ENCODE data around the gene SPHK2.
A peak's percentile ranks its signal among the peaks of the same experiment; 100 is the strongest.

The SPHK2 gene

DNA sequence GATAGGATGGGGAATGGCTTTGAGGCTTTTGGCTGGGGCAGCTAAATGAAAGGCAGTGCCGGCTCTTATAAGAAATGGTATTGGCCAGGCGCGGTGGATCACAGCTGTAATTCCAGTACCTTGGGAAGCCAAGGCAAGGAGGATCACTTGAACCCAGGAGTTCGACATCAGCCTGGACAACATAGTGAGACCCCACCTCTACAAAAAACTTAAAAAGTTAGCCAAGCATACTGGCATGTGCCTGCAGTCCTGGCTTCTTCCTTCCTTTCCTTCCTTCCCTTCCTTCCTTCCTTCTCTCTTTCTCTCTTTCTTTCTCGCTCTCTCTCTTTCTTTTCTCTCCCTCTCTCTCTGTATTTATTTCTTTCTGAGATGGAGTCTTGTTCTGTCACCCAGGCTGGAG is 23.6 kb downstream of the SPHK2 start:
- no peak for DNase-seq (ENCODE audit: low read depth in 1 of 2, low spot score in 1 of 2)
- Histone ChIP-seq H3K27ac (replicated peaks) (no peak overlapping the region), H3K27me3 (ENCODE audit: insufficient read depth, poor library complexity, severe bottlenecking) (no peaks in the 10 kb centered on the region), H3K4me3 (replicated peaks; ENCODE audit: insufficient read depth, low read length) (no peak overlapping the region)
- TF ChIP-seq, protein P1, sequence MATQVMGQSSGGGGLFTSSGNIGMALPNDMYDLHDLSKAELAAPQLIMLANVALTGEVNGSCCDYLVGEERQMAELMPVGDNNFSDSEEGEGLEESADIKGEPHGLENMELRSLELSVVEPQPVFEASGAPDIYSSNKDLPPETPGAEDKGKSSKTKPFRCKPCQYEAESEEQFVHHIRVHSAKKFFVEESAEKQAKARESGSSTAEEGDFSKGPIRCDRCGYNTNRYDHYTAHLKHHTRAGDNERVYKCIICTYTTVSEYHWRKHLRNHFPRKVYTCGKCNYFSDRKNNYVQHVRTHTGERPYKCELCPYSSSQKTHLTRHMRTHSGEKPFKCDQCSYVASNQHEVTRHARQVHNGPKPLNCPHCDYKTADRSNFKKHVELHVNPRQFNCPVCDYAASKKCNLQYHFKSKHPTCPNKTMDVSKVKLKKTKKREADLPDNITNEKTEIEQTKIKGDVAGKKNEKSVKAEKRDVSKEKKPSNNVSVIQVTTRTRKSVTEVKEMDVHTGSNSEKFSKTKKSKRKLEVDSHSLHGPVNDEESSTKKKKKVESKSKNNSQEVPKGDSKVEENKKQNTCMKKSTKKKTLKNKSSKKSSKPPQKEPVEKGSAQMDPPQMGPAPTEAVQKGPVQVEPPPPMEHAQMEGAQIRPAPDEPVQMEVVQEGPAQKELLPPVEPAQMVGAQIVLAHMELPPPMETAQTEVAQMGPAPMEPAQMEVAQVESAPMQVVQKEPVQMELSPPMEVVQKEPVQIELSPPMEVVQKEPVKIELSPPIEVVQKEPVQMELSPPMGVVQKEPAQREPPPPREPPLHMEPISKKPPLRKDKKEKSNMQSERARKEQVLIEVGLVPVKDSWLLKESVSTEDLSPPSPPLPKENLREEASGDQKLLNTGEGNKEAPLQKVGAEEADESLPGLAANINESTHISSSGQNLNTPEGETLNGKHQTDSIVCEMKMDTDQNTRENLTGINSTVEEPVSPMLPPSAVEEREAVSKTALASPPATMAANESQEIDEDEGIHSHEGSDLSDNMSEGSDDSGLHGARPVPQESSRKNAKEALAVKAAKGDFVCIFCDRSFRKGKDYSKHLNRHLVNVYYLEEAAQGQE (IDR thresholded peaks at IDR 0.05; ENCODE audit: insufficient replicate concordance, low read depth): no peak
- TF ChIP-seq SPI1 (IDR thresholded peaks at IDR 0.05; ENCODE audit: borderline replicate concordance, low read depth): no peak
- TF ChIP-seq POLR2AphosphoS5 (IDR thresholded peaks at IDR 0.05; ENCODE audit: low read depth): no peak
- TF ChIP-seq GABPA (IDR thresholded peaks at IDR 0.05; ENCODE audit: low read depth): no peak
- TF ChIP-seq, protein P2, sequence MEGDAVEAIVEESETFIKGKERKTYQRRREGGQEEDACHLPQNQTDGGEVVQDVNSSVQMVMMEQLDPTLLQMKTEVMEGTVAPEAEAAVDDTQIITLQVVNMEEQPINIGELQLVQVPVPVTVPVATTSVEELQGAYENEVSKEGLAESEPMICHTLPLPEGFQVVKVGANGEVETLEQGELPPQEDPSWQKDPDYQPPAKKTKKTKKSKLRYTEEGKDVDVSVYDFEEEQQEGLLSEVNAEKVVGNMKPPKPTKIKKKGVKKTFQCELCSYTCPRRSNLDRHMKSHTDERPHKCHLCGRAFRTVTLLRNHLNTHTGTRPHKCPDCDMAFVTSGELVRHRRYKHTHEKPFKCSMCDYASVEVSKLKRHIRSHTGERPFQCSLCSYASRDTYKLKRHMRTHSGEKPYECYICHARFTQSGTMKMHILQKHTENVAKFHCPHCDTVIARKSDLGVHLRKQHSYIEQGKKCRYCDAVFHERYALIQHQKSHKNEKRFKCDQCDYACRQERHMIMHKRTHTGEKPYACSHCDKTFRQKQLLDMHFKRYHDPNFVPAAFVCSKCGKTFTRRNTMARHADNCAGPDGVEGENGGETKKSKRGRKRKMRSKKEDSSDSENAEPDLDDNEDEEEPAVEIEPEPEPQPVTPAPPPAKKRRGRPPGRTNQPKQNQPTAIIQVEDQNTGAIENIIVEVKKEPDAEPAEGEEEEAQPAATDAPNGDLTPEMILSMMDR (IDR thresholded peaks at IDR 0.05; ENCODE audit: insufficient read depth, low read length): no peak

DNA sequence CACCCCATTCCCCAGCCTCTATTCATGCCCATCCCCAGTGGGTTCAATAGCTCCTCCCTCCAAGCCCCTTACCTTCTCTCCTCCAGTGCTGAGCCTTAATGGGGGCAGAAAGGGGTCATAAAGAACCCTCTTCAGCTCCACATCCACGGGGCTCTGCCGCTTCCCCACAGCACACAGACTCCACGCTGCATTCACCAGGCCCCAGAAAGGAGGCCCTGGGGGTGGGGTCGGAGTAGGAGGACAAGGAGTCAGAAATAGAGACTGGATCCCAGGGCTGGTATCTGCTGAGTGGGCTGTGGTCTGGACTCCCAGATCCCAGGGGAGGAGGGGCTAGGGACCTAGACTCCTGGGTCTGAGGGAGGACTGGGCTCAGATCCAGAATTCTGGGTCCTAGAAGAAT is 25.0 kb downstream of the SPHK2 start:
- Histone ChIP-seq H3K4me3 (replicated peaks; ENCODE audit: insufficient read depth, low read length) (no peak overlapping the region), H3K27ac (replicated peaks) (no peak overlapping the region), H3K27me3 (ENCODE audit: insufficient read depth, poor library complexity, severe bottlenecking) (no peaks in the 10 kb centered on the region)
- TF ChIP-seq GABPA (IDR thresholded peaks at IDR 0.05; ENCODE audit: low read depth): no peak
- TF ChIP-seq SPI1 (IDR thresholded peaks at IDR 0.05; ENCODE audit: borderline replicate concordance, low read depth): no peak
- TF ChIP-seq, protein P2 (IDR thresholded peaks at IDR 0.05; ENCODE audit: insufficient read depth, low read length): no peak
- TF ChIP-seq POLR2AphosphoS5 (IDR thresholded peaks at IDR 0.05; ENCODE audit: low read depth): no peak
- TF ChIP-seq, protein P1 (IDR thresholded peaks at IDR 0.05; ENCODE audit: insufficient replicate concordance, low read depth): no peak
- no peak for DNase-seq (ENCODE audit: low read depth in 1 of 2, low spot score in 1 of 2)

DNA sequence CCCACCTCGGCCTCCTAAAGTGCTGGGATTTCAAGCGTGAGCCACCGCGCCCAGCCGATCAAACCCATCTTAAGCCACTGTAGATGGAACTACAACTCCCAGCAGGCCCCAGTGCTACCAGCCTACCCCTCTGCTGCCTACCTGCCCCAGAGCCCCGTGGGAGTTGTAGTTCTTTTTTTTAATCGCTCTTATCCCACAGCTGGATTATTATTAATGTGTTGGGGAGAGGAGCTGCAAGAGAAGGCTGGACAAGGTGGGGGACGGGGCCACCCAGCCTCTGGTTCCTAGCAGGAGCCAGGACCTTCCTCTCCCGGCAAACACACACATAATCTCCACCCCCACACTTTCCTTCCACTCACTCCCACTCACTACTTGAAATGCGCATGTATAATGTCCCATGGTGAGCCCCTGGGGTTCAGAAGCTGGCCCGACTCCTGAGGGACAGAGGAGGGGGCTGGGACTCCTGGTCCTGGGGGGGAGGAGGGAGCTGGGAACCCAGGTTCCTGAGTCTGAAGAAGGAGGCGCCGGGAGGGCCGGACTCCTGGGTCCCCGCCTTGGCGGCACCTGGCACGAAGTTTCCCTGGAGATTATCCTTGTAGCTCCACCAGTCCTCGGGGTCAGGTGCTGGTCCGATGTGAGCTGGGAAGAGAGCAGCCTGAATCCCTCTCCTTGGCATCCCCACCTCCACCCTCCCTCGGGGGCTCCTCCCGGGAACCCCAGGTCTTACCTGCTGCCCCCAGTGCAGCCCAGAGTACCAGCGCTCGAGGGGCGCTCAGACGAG is 25.7 kb downstream of the SPHK2 start:
- Histone ChIP-seq H3K27me3 (ENCODE audit: insufficient read depth, poor library complexity, severe bottlenecking) (no peaks in the 10 kb centered on the region), H3K27ac (replicated peaks) (no peak overlapping the region), H3K4me3 (replicated peaks; ENCODE audit: insufficient read depth, low read length) (no peak overlapping the region)
- TF ChIP-seq, protein P2 (IDR thresholded peaks at IDR 0.05; ENCODE audit: insufficient read depth, low read length): no peak
- TF ChIP-seq POLR2AphosphoS5 (IDR thresholded peaks at IDR 0.05; ENCODE audit: low read depth) (no peak), GABPA (IDR thresholded peaks at IDR 0.05; ENCODE audit: low read depth) (no peak), SPI1 (IDR thresholded peaks at IDR 0.05; ENCODE audit: borderline replicate concordance, low read depth) (no peak)
- TF ChIP-seq, protein P1 (IDR thresholded peaks at IDR 0.05; ENCODE audit: insufficient replicate concordance, low read depth): no peak
- DNase-seq (ENCODE audit: low read depth in 1 of 2, low spot score in 1 of 2): peak in 1 of 2 experiments; percentile 72
